ENCODE data around the gene NDRG4. TPM values are rescaled to one million over a fixed set of nuclear protein-coding genes. Genes with fewer than 3 reads are reported as not detected.

The NDRG4 gene
- total RNA-seq, 2 donors from 2014 or later, result 163 to 238 TPM

- H3K27me3 ChIP-seq, result no peaks in the 10 kb centered on the region
- no peaks in the 10 kb centered on the region for H3K9me3 ChIP-seq
- peaks cover 88% of the 10 kb centered on the region for H3K36me3 ChIP-seq
- H3K4me3 ChIP-seq, result no peak overlapping the region
- DNase-seq (ENCODE audit: low spot score), result no peak
- TF ChIP-seq, protein P1, sequence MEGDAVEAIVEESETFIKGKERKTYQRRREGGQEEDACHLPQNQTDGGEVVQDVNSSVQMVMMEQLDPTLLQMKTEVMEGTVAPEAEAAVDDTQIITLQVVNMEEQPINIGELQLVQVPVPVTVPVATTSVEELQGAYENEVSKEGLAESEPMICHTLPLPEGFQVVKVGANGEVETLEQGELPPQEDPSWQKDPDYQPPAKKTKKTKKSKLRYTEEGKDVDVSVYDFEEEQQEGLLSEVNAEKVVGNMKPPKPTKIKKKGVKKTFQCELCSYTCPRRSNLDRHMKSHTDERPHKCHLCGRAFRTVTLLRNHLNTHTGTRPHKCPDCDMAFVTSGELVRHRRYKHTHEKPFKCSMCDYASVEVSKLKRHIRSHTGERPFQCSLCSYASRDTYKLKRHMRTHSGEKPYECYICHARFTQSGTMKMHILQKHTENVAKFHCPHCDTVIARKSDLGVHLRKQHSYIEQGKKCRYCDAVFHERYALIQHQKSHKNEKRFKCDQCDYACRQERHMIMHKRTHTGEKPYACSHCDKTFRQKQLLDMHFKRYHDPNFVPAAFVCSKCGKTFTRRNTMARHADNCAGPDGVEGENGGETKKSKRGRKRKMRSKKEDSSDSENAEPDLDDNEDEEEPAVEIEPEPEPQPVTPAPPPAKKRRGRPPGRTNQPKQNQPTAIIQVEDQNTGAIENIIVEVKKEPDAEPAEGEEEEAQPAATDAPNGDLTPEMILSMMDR (IDR thresholded peaks at IDR 0.05), result no peak
- no peak overlapping the region for H3K27ac ChIP-seq
- no peaks in the 10 kb centered on the region for H3K4me1 ChIP-seq
Observed at GRCh38 chr16:58530179-58530578, 30.2 kb downstream of the NDRG4 start.

- TF ChIP-seq, protein P1 (IDR thresholded peaks at IDR 0.05), result no peak
- no peaks in the 10 kb centered on the region for H3K27me3 ChIP-seq
- no peak overlapping the region for H3K4me3 ChIP-seq
- H3K9me3 ChIP-seq, result no peaks in the 10 kb centered on the region
- no peak overlapping the region for H3K27ac ChIP-seq
- H3K36me3 ChIP-seq, result peaks cover 85% of the 10 kb centered on the region
- H3K4me1 ChIP-seq, result peaks cover 0 to 3% of the 10 kb centered on the region in 2 donors
- no peak for DNase-seq (ENCODE audit: low spot score)
Observed at GRCh38 chr16:58532414-58532813, 32.5 kb downstream of the NDRG4 start.

DNA sequence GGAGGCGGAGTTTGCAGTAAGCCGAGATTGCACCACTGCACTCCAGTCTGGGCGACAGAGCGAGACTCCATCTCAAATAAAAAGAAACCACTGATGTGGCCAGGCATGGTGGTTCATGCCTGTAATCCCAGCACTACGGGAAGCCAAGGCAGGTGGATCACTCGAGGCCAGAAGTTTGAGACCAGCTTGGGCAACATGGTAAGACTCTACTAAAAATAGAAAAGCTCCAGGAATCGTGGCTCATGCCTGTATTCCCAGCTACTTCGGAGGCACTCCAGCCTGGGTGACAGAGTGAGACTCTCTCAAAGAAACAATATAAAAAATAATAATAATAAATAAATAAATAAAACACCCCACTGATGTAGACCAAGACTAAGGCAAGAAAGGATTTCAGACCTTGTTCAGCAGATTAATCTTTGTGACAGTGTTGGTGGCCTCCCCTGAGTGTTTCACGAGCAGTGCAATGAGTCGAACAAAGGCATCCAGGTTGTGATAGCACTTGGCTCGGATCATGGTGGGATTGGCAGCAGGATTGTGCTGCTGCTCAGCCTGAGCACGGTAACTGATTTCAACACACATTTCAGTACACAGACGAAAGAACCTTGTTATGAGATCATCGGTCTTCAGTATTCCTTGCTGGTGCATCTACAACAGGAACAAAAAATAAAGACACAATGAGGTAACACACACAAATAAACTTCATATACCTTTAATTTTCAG lies 34.0 kb downstream of the NDRG4 start:
- no peak for DNase-seq (ENCODE audit: low spot score)
- Histone ChIP-seq H3K27ac (peak overlapping the region; percentile 1 to 45), H3K9me3 (no peaks in the 10 kb centered on the region), H3K4me3 (no peak overlapping the region), H3K27me3 (no peaks in the 10 kb centered on the region), H3K4me1 (peaks cover 0 to 3% of the 10 kb centered on the region in 2 donors), H3K36me3 (peaks cover 86% of the 10 kb centered on the region)
- TF ChIP-seq, protein P1 (IDR thresholded peaks at IDR 0.05), result no peak

GRCh38 chr16:58535100-58535499 lies 35.2 kb downstream of the NDRG4 start:
- Histone ChIP-seq H3K9me3 (no peaks in the 10 kb centered on the region), H3K27me3 (no peaks in the 10 kb centered on the region), H3K4me3 (no peak overlapping the region), H3K27ac (peak overlapping the region; percentile 1 to 45), H3K4me1 (peaks cover 0 to 3% of the 10 kb centered on the region in 2 donors), H3K36me3 (peaks cover 86% of the 10 kb centered on the region)
- no peak for DNase-seq (ENCODE audit: low spot score)
- TF ChIP-seq, protein P1 (IDR thresholded peaks at IDR 0.05), result no peak

GRCh38 chr16:58536278-58536677 lies 36.3 kb downstream of the NDRG4 start:
- no peaks in the 10 kb centered on the region for H3K27me3 ChIP-seq
- peaks cover 0 to 3% of the 10 kb centered on the region in 2 donors for H3K4me1 ChIP-seq
- no peak for DNase-seq (ENCODE audit: low spot score)
- H3K36me3 ChIP-seq, result peaks cover 86% of the 10 kb centered on the region
- H3K27ac ChIP-seq, result no peak overlapping the region
- TF ChIP-seq, protein P1 (IDR thresholded peaks at IDR 0.05), result no peak
- H3K9me3 ChIP-seq, result no peaks in the 10 kb centered on the region
- no peak overlapping the region for H3K4me3 ChIP-seq

Measured in right atrium auricular region (tissue), 2 donors.